GM23338 (cell line): ENCODE results near the gene GALNT16. TPM values are rescaled to one million over a fixed set of nuclear protein-coding genes. Genes with fewer than 3 reads are reported as not detected.
"Not testable (repeated sequence)": the region's sequence is repeated elsewhere in the genome, so short reads cannot be mapped to it uniquely, and the experiment has no call there.

Source experiments
- ATAC-seq: fragments of 200-7000 bp; cut with Tn5 transposase; 3 replicates; pipeline ENCODE4 v1.9.1; 2020
- DNase-seq: peaks from one replicate; pipeline ENCODE4 v3.0.0-alpha.2; 2015; ENCODE audit warnings: low spot score
- H2AFZ ChIP-seq: fragments of 200-600 bp; sonication (generic); 2 replicates; pipeline ENCODE4 v1.8.0; 2016; ENCODE audit warnings: antibody characterized with exemption, mild to moderate bottlenecking, moderate library complexity
- H3F3A ChIP-seq: fragments of 200-600 bp; sonication (generic); replicated peaks from 2 replicates; pipeline ENCODE4 v1.8.0; 2017; ENCODE audit warnings: antibody characterized with exemption, mixed run types, low read depth
- H3K27ac ChIP-seq: fragments of 200-600 bp; sonication (generic); 2 replicates; pipeline ENCODE4 v1.6.1; 2016; ENCODE audit warnings: low read depth
- H3K27me3 ChIP-seq: fragments of 200-600 bp; sonication (generic); 2 replicates; pipeline ENCODE4 v1.8.0; 2016; ENCODE audit warnings: mild to moderate bottlenecking, mixed run types, moderate library complexity; ENCODE audit not compliant: insufficient read depth
- H3K36me3 ChIP-seq: fragments of 200-600 bp; sonication (generic); 2 replicates; pipeline ENCODE4 v1.8.0; 2016; ENCODE audit warnings: mild to moderate bottlenecking; ENCODE audit not compliant: insufficient read depth
- H3K4me1 ChIP-seq: fragments of 200-600 bp; sonication (generic); 2 replicates; pipeline ENCODE4 v1.8.0; 2016; ENCODE audit warnings: mild to moderate bottlenecking, moderate library complexity; ENCODE audit not compliant: insufficient read depth
- H3K4me2 ChIP-seq: fragments of 200-600 bp; sonication (generic); 2 replicates; pipeline ENCODE4 v1.7.1; 2017; ENCODE audit warnings: mixed run types
- H3K4me3 ChIP-seq: fragments of 200-600 bp; sonication (generic); 2 replicates; pipeline ENCODE4 v1.6.1; 2016; ENCODE audit warnings: mixed run types
- H3K79me2 ChIP-seq: fragments of 200-600 bp; sonication (generic); replicated peaks from 2 replicates; pipeline ENCODE4 v1.8.0; 2017; ENCODE audit warnings: mild to moderate bottlenecking; ENCODE audit not compliant: insufficient read depth
- H3K9me2 ChIP-seq: fragments of 200-600 bp; sonication (generic); 2 replicates; pipeline ENCODE4 v1.8.0; 2017; ENCODE audit not compliant: insufficient read depth
- H4K20me1 ChIP-seq: fragments of 200-600 bp; sonication (generic); replicated peaks from 2 replicates; pipeline ENCODE4 v1.8.0; 2017; ENCODE audit warnings: mild to moderate bottlenecking; ENCODE audit not compliant: insufficient read depth
- H3K27ac Mint-ChIP-seq: 2 replicates; pipeline ENCODE4 v1.8.0; 2020; ENCODE audit warnings: inconsistent platforms, mild to moderate bottlenecking, moderate library complexity, mixed read lengths
- H3K27me3 Mint-ChIP-seq: 3 replicates; pipeline ENCODE4 v1.8.0; 2022; ENCODE audit warnings: low read depth, mild to moderate bottlenecking, moderate library complexity, mixed read lengths, inconsistent platforms; ENCODE audit not compliant: insufficient read depth, poor library complexity
- H3K36me3 Mint-ChIP-seq: 3 replicates; pipeline ENCODE4 v1.8.0; 2021; ENCODE audit warnings: low read depth, mild to moderate bottlenecking, inconsistent platforms, moderate library complexity, mixed read lengths
- H3K4me1 Mint-ChIP-seq: 3 replicates; pipeline ENCODE4 v1.8.0; 2020; ENCODE audit warnings: mild to moderate bottlenecking, inconsistent platforms, mixed read lengths
- H3K4me3 Mint-ChIP-seq: 3 replicates; pipeline ENCODE4 v1.8.0; 2021; ENCODE audit warnings: moderate library complexity, mild to moderate bottlenecking, inconsistent platforms, mixed read lengths
- H3K9me3 Mint-ChIP-seq: 3 replicates; pipeline ENCODE4 v1.8.0; 2020; ENCODE audit warnings: moderate library complexity, mild to moderate bottlenecking, inconsistent platforms, mixed read lengths
- CREB1 ChIP-seq: fragments of 250-450 bp; sonication (Bioruptor Pico); IDR thresholded peaks from 2 replicates; pipeline ENCODE4 v1.5.0; 2020; ENCODE audit warnings: low read depth, mild to moderate bottlenecking, moderate library complexity
- CTCF ChIP-seq, 2 experiments: fragments of 200-600 bp in 1 of 2; sonication (generic) in 1 of 2; conservative IDR thresholded peaks; 2 replicates each; pipeline versions ENCODE4 v1.5.1 to v1.6.1; 2016 to 2017; ENCODE audit warnings: antibody characterized with exemption in 2 of 2, low read depth in 2 of 2, mild to moderate bottlenecking in 2 of 2, moderate library complexity in 1 of 2
- ETS1 ChIP-seq: IDR thresholded peaks from 2 replicates; pipeline ENCODE4 v1.6.1; 2016; ENCODE audit warnings: antibody characterized with exemption
- EZH2phosphoT487 ChIP-seq: fragments of 200-600 bp; sonication (generic); IDR thresholded peaks from one replicate; pipeline ENCODE4 v1.8.1; 2018; ENCODE audit warnings: antibody characterized with exemption; ENCODE audit not compliant: unreplicated experiment
- NANOG ChIP-seq: IDR thresholded peaks from 2 replicates; pipeline ENCODE4 v1.6.1; 2016; ENCODE audit warnings: antibody characterized with exemption, borderline replicate concordance
- POLR2AphosphoS5 ChIP-seq: IDR thresholded peaks from 2 replicates; pipeline ENCODE4 v1.6.1; 2016; ENCODE audit warnings: antibody characterized with exemption, low read depth
- ZNF331 ChIP-seq: fragments of 250-450 bp; sonication (Bioruptor Pico); IDR thresholded peaks from 2 replicates; pipeline ENCODE4 v1.5.0; 2020; ENCODE audit warnings: low read depth, mild to moderate bottlenecking, moderate library complexity
- ZNF462 ChIP-seq: fragments of 250-450 bp; sonication (Bioruptor Pico); IDR thresholded peaks from 2 replicates; pipeline ENCODE4 v1.5.0; 2020; ENCODE audit warnings: mild to moderate bottlenecking, moderate library complexity
- polyA plus RNA-seq: library from polyadenylated mRNA; unstranded; fragments of >200 nt; fragmentation: Nextera tagmentation; extraction: Ambion mirVana; gene quantifications from 2 replicates; pipeline ENCODE4 v1.2.1, GENCODE V29; 2016
- total RNA-seq: library from RNA; depleted of rRNA; stranded (reverse); fragments of >200 nt; shearing (Covaris generic); gene quantifications from 2 replicates; pipeline ENCODE4 v1.2.3, GENCODE V29; 2014

GALNT16 gene
- total and polyA plus RNA-seq, 2 experiments from 2014 or later, result 1.5 to 2.9 TPM

DNA sequence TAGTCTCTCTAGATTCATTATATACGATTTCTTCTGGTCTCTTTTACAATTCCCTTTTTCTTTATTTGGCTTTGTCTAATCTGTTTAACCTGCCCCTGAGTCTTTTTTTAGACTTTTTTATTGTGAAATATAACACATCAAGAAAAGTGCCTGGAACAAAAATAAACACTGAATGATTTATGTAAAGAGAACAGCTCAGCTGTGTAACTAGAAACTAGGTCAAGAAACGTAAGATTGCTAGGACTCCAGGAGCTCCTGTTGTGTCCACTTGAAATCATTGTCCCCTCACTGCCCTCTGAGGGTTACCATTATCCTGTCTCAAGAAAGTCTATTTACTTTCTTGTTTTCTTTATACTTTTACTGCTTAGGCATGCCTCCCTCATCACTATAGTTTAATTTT lies 45.6 kb upstream of the GALNT16 start (continued):
- TF ChIP-seq ZNF462 (CRISPR knock-in tag) (no peak), EZH2phosphoT487 (no peak), ETS1 (no peak), NANOG (no peak), POLR2AphosphoS5 (no peak), CREB1 (CRISPR knock-in tag) (no peak), CTCF (conservative IDR thresholded peaks at IDR 0.05; ENCODE audit: low read depth in 2 of 2) (no peak), ZNF331 (CRISPR knock-in tag) (no peak)

DNA sequence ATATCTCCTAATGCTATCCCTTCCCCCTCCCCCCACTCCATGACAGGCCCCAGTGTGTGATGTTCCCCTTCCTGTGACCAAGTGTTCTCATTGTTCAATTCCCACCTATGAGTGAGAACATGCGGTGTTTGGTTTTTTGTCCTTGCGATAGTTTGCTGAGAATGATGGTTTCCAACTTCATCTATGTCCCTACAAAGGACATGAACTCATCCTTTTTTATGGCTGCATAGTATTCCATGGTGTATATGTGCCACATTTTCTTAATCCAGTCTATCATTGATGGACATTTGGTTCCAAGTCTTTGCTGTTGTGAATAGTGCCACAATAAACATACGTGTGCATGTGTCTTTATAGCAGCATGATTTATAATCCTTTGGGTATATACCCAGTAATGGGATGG lies 42.3 kb upstream of the GALNT16 start:
- not testable (repeated sequence) for H3K4me2 ChIP-seq, H3K4me3 Mint-ChIP-seq, H3K27me3 ChIP-seq, H3K4me3 ChIP-seq, DNase-seq, H3K9me3 Mint-ChIP-seq, H3K36me3 ChIP-seq, H3K27me3 Mint-ChIP-seq, H3K27ac ChIP-seq, H3K4me1 ChIP-seq, H2AFZ ChIP-seq, H4K20me1 ChIP-seq, H3K79me2 ChIP-seq, H3K4me1 Mint-ChIP-seq, H3F3A ChIP-seq, ATAC-seq, H3K9me2 ChIP-seq, H3K27ac Mint-ChIP-seq
- peaks cover 21% of the 10 kb centered on the region; the same call in 2 of the 3 replicates for H3K36me3 Mint-ChIP-seq
